MCF 10A (cell line): ENCODE results near the gene WNT10A. TPM values are rescaled to one million over a fixed set of nuclear protein-coding genes. Genes with fewer than 3 reads are reported as not detected.

Experiments
- BruUV-seq: library from RNA; stranded (reverse); fragments of 400-500 nt; replicated peaks from 2 replicates; lab custom pipeline; 2021; lab: Mats Ljungman, UMichigan
- CTCF ChIA-PET: fragments of 300-600 bp; sonication (Branson Sonifier 250); formaldehyde crosslinking; extraction: SDS; loops from one replicate; lab custom pipeline; 2021; ENCODE audit warnings: antibody characterized with exemption, inconsistent platforms; lab: Yijun Ruan, JAX
- POLR2A ChIA-PET: fragments of 300-600, 350-650 bp; sonication (Branson Sonifier 250); formaldehyde crosslinking; extraction: SDS; loops from one replicate; lab custom pipeline; 2020; ENCODE audit warnings: antibody characterized with exemption, inconsistent platforms; lab: Yijun Ruan, JAX
- DNase-seq: peaks from one replicate; pipeline ENCODE4 v3.0.0-alpha.2; 2018; ENCODE audit not compliant: unreplicated experiment
- H3K27ac Mint-ChIP-seq: one replicate; pipeline ENCODE4 v1.8.0; 2022; ENCODE audit warnings: mild to moderate bottlenecking, low read depth, mixed read lengths; ENCODE audit not compliant: unreplicated experiment
- H3K27me3 Mint-ChIP-seq: one replicate; pipeline ENCODE4 v1.8.0; 2022; ENCODE audit warnings: mixed read lengths; ENCODE audit not compliant: insufficient read depth, unreplicated experiment
- H3K36me3 Mint-ChIP-seq: one replicate; pipeline ENCODE4 v1.8.0; 2022; ENCODE audit warnings: mild to moderate bottlenecking, moderate library complexity, mixed read lengths; ENCODE audit not compliant: insufficient read depth, unreplicated experiment
- H3K4me1 Mint-ChIP-seq: one replicate; pipeline ENCODE4 v1.8.0; 2022; ENCODE audit warnings: mixed read lengths; ENCODE audit not compliant: insufficient read depth, unreplicated experiment
- H3K4me3 Mint-ChIP-seq: one replicate; pipeline ENCODE4 v1.8.0; 2022; ENCODE audit warnings: mild to moderate bottlenecking, moderate library complexity, mixed read lengths; ENCODE audit not compliant: unreplicated experiment
- H3K9me3 Mint-ChIP-seq: one replicate; pipeline ENCODE4 v1.8.0; 2022; ENCODE audit warnings: mixed read lengths; ENCODE audit not compliant: unreplicated experiment
- CTCF ChIP-seq: fragments of 200-600 bp; IDR thresholded peaks from one replicate; pipeline ENCODE4 v1.8.0; 2022; ENCODE audit warnings: antibody characterized with exemption, mild to moderate bottlenecking; ENCODE audit not compliant: unreplicated experiment
- intact Hi-C: fragments of 100-400 bp; cut with micrococcal nuclease; formaldehyde crosslinking; loops from 2 replicates; pipeline ENCODE4 v1.14.1; 2022
- total RNA-seq: library from RNA; stranded (reverse); gene quantifications from 2 replicates; pipeline ENCODE4 v1.2.3, GENCODE V29; 2022

The WNT10A gene
- total RNA-seq, 1 experiment from 2014 or later: not detected

GRCh38 chr2:218881744-218882460, 1.2 kb downstream of the WNT10A start:
- no peak for DNase-seq
- Mint-ChIP-seq H3K27me3 (no peaks in the 10 kb centered on the region), H3K36me3 (no peaks in the 10 kb centered on the region), H3K27ac (no peak overlapping the region), H3K4me3 (no peak overlapping the region), H3K9me3 (no peaks in the 10 kb centered on the region), H3K4me1 (peaks cover 18% of the 10 kb centered on the region)
- no peak for TF ChIP-seq CTCF
- no TSS peak for BruUV-seq
- ChIA-PET POLR2A (interaction anchor here (0.7 to 14.5 kb wide), 2 partner anchors 13 to 482 kb away, joined by 4 to 237 read pairs; no protein-coding TSS in a partner anchor), CTCF (interaction anchor here (0.6 to 15.2 kb wide), 3 partner anchors 14 to 459 kb away, joined by 3 to 839 read pairs (median 6); no protein-coding TSS in a partner anchor)
- intact Hi-C loops: no loop called here

- Mint-ChIP-seq H3K9me3 (no peaks in the 10 kb centered on the region), H3K27me3 (no peaks in the 10 kb centered on the region), H3K4me3 (no peak overlapping the region), H3K27ac (no peak overlapping the region), H3K4me1 (peaks cover 18% of the 10 kb centered on the region), H3K36me3 (no peaks in the 10 kb centered on the region)
- CTCF ChIA-PET: interaction anchor here (15.2 kb wide), 1 partner anchor 13 kb away, joined by 839 read pairs; no protein-coding TSS in a partner anchor
- no peak for TF ChIP-seq CTCF
- no TSS peak for BruUV-seq
- POLR2A ChIA-PET: interaction anchor here (0.6 to 14.5 kb wide), 4 partner anchors 13 to 57 kb away, joined by 3 to 237 read pairs (median 4); no protein-coding TSS in a partner anchor
- intact Hi-C loops: no loop called here
- no peak for DNase-seq
Measured at GRCh38 chr2:218882461-218882816, 1.8 kb downstream of the WNT10A start.

GRCh38 chr2:218882866-218883366, 2.3 kb downstream of the WNT10A start:
- no peak overlapping the region for H3K4me3 Mint-ChIP-seq
- no peaks in the 10 kb centered on the region for H3K9me3 Mint-ChIP-seq
- no TSS peak for BruUV-seq
- no peak for TF ChIP-seq CTCF
- intact Hi-C loops: no loop called here
- H3K4me1 Mint-ChIP-seq: peaks cover 18% of the 10 kb centered on the region
- no peaks in the 10 kb centered on the region for H3K27me3 Mint-ChIP-seq
- H3K36me3 Mint-ChIP-seq: no peaks in the 10 kb centered on the region
- CTCF ChIA-PET: interaction anchor here (15.2 kb wide), 1 partner anchor 13 kb away, joined by 839 read pairs; no protein-coding TSS in a partner anchor
- H3K27ac Mint-ChIP-seq: no peak overlapping the region
- POLR2A ChIA-PET: interaction anchor here (0.6 to 14.5 kb wide), 4 partner anchors 12 to 57 kb away, joined by 3 to 237 read pairs (median 4); no protein-coding TSS in a partner anchor
- peak; percentile 58 for DNase-seq
